Spleen (tissue), 7 donors: ENCODE results near the gene ATP2B2.

Experiments
- POLR2A ChIP-seq, 3 donors: fragments of 450-650 bp; IDR thresholded peaks; one replicate each; pipeline ENCODE4 v1.5.1; 2017; ENCODE audit warnings: antibody characterized with exemption in 3 of 3, mild to moderate bottlenecking in 1 of 3
- TF ChIP-seq, protein P1 (sequence below), 11 experiments: fragments of 200-600 bp in 7 of 11; fragments of 450-650 bp in 4 of 11; sonication (generic) in 4 of 11; IDR thresholded peaks in 8 of 11; conservative IDR thresholded peaks in 3 of 11; 1 replicate in 7 of 11; 2 replicates in 4 of 11; pipeline versions ENCODE4 v1.4.0 to v1.8.0; 2016 to 2021; ENCODE audit warnings: antibody characterized with exemption in 11 of 11, inconsistent platforms in 4 of 11, mild to moderate bottlenecking in 1 of 11
- donor health status: DM: no; HTN: no; CAD: no; lungs with moderate emphysema.
- donor health status: DM: no; HTN: no; CAD: no.
- donor health status: DM: no; HTN: no; CAD: no.

DNA sequence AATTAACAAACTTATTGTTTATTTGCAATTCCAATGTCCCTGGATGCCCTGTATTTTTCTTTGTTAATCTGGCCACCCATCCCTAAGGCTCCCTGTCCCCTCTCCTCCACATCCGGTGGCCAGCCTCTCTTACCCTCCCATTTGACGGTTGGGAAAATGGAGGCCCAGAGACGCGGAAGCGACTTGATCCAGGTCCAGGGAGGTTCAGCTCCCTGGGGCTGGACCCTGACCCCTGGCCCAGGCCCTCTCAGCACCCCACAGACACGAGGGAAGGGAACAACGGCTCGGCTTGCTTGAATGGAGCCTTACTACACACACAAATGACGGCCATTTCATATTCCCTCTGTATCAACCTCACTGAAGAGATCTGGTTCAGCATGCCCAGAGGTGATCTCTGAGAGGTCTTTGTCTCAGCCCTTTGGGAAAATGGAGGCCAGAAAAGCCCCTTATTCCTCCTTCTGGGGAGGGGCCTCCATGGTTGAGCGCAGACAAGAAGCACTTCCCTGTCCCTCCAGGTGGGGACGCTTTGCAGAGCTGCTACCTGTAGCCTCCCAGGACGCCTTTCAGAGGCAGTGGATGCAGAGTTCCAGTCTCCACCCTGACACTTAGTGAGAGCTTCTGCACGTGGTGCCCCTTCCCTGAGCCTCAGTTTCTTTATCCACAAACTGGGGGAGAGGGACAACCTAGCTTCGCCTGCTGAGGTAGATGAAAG, 82.1 kb downstream of the ATP2B2 start:
- TF ChIP-seq, protein P1, sequence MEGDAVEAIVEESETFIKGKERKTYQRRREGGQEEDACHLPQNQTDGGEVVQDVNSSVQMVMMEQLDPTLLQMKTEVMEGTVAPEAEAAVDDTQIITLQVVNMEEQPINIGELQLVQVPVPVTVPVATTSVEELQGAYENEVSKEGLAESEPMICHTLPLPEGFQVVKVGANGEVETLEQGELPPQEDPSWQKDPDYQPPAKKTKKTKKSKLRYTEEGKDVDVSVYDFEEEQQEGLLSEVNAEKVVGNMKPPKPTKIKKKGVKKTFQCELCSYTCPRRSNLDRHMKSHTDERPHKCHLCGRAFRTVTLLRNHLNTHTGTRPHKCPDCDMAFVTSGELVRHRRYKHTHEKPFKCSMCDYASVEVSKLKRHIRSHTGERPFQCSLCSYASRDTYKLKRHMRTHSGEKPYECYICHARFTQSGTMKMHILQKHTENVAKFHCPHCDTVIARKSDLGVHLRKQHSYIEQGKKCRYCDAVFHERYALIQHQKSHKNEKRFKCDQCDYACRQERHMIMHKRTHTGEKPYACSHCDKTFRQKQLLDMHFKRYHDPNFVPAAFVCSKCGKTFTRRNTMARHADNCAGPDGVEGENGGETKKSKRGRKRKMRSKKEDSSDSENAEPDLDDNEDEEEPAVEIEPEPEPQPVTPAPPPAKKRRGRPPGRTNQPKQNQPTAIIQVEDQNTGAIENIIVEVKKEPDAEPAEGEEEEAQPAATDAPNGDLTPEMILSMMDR (IDR thresholded peaks at IDR 0.05 in 8 of 11, conservative IDR thresholded peaks at IDR 0.05 in 3 of 11), result no peak
- no peak for TF ChIP-seq POLR2A (IDR thresholded peaks at IDR 0.05)
